HL-60/S4 treated with retinoic acid at 250 ng/mL for 4 days and 3 days (cell line): ENCODE results near the gene LCK.
"Not testable (repeated sequence)": the region's sequence is repeated elsewhere in the genome, so short reads cannot be mapped to it uniquely, and the experiment has no call there.

Experiments
- in situ Hi-C: fragments of 300-500 bp; cut with MboI; formaldehyde crosslinking; loops from 2 replicates; pipeline ENCODE4 v1.7.0; 2022; ENCODE audit warnings: low sequenced_read_pairs

Gene LCK

DNA sequence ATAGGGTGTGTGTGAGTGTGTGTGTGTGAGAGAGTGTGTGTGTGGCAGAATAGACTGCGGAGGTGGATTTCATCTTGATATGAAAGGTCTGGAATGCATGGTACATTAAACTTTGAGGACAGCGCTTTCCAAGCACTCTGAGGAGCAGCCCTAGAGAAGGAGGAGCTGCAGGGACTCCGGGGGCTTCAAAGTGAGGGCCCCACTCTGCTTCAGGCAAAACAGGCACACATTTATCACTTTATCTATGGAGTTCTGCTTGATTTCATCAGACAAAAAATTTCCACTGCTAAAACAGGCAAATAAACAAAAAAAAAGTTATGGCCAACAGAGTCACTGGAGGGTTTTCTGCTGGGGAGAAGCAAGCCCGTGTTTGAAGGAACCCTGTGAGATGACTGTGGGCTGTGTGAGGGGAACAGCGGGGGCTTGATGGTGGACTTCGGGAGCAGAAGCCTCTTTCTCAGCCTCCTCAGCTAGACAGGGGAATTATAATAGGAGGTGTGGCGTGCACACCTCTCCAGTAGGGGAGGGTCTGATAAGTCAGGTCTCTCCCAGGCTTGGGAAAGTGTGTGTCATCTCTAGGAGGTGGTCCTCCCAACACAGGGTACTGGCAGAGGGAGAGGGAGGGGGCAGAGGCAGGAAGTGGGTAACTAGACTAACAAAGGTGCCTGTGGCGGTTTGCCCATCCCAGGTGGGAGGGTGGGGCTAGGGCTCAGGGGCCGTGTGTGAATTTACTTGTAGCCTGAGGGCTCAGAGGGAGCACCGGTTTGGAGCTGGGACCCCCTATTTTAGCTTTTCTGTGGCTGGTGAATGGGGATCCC lies 22.5 kb downstream of the LCK start:
- in situ Hi-C loops, result no loop called here

DNA sequence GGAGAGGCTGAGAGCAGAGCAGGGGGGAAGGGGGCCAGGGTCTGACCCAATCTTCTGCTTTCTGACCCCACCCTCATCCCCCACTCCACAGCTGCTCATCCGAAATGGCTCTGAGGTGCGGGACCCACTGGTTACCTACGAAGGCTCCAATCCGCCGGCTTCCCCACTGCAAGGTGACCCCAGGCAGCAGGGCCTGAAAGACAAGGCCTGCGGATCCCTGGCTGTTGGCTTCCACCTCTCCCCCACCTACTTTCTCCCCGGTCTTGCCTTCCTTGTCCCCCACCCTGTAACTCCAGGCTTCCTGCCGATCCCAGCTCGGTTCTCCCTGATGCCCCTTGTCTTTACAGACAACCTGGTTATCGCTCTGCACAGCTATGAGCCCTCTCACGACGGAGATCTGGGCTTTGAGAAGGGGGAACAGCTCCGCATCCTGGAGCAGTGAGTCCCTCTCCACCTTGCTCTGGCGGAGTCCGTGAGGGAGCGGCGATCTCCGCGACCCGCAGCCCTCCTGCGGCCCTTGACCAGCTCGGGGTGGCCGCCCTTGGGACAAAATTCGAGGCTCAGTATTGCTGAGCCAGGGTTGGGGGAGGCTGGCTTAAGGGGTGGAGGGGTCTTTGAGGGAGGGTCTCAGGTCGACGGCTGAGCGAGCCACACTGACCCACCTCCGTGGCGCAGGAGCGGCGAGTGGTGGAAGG lies 23.7 kb downstream of the LCK start:
- in situ Hi-C loops, result no loop called here

DNA sequence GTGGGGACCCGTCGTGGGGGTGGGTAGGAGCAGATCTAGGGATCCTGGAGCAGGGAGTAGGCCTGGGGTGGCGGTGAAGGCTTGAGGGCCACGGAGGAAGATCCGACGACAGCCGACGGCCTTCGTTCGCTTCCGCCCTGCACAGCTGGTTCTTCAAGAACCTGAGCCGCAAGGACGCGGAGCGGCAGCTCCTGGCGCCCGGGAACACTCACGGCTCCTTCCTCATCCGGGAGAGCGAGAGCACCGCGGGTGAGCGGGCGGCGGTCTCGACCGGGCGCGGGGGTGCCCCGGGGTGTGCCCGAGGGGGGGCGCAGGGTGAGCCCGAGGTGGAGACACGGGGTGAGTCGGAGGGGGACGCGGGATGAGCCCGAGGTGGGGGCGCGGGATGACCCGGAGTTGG lies 24.4 kb downstream of the LCK start:
- in situ Hi-C loops, result no loop called here

DNA sequence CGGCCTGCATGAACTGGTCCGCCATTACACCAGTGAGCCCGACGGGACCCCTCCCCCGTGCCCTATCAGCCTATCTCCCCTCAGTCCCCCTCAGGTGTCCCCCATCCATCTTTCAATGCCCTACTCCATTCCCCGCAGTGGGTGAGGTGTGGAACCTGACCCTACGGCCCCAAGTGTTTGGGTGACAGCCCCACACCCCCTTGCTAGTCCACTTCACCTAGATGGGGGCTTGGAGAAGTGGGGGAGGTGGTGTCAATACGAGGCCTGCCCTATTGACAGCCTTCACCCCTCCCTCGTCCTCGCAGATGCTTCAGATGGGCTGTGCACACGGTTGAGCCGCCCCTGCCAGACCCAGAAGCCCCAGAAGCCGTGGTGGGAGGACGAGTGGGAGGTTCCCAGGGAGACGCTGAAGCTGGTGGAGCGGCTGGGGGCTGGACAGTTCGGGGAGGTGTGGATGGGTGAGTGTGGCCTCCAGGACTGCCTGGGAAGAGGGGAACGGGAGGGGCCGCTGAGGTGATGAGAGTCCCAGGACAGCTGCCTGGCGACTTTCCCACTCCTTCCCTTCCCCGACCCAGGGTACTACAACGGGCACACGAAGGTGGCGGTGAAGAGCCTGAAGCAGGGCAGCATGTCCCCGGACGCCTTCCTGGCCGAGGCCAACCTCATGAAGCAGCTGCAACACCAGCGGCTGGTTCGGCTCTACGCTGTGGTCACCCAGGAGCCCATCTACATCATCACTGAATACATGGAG lies 25.1 kb downstream of the LCK start:
- in situ Hi-C loops, result no loop called here

DNA sequence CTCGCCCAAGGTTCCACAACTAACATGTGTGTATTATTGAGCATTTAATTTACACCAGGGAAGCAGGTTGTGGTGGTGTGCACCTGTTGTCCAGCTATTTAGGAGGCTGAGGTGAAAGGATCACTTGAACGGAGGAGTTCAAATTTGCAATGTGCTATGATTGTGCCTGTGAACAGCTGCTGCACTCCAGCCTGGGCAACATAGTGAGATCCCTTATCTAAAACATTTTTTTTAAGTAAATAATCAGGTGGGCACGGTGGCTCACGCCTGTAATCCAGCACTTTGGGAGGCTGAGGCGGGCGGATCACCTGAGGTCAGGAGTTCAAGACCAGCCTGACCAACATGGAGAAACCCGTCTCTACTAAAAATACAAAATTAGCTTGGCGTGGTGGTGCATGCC lies 33.7 kb downstream of the LCK start:
- in situ Hi-C loops, result not testable (repeated sequence)

DNA sequence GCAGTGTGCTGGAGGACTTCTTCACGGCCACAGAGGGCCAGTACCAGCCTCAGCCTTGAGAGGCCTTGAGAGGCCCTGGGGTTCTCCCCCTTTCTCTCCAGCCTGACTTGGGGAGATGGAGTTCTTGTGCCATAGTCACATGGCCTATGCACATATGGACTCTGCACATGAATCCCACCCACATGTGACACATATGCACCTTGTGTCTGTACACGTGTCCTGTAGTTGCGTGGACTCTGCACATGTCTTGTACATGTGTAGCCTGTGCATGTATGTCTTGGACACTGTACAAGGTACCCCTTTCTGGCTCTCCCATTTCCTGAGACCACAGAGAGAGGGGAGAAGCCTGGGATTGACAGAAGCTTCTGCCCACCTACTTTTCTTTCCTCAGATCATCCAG lies 34.6 kb downstream of the LCK start:
- in situ Hi-C loops, result no loop called here

DNA sequence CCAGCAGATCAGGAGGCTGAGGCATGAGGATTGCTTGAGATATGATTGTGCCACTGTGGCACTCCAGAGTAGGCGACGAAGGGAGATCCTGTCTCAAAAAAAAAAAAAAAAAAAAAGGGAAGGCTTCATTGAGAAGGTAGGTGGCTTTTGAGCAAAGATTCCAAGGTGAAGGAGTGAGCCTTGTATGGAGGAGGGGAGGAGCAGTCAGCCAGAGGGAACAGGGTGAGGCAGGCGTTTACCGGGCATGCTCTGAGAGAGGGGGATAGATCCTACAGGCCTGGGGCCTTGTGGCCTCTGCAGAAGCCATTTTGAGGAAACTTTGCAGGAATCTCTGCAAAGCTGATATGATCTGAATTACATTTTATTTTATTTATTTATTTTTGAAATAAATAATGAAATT lies 35.7 kb downstream of the LCK start:
- in situ Hi-C loops, result no loop called here

DNA sequence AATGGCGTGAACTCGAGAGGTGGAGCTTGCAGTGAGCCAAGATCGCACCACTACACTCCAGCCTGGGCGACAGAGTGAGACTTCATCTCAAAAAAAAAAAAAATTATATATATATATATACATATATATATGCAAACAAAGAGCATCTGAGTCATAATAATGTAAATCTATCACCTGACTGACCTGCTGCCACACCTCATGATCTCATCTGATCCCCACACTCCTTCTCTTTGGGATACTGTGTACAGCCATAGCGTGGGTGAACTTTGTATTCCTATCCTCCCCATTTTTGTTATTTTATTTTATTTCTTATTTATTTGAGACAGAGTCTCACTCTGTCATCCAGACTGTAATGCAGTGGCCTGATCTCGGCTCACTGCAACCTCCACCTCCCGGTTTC lies 38.2 kb downstream of the LCK start:
- in situ Hi-C loops, result no loop called here

DNA sequence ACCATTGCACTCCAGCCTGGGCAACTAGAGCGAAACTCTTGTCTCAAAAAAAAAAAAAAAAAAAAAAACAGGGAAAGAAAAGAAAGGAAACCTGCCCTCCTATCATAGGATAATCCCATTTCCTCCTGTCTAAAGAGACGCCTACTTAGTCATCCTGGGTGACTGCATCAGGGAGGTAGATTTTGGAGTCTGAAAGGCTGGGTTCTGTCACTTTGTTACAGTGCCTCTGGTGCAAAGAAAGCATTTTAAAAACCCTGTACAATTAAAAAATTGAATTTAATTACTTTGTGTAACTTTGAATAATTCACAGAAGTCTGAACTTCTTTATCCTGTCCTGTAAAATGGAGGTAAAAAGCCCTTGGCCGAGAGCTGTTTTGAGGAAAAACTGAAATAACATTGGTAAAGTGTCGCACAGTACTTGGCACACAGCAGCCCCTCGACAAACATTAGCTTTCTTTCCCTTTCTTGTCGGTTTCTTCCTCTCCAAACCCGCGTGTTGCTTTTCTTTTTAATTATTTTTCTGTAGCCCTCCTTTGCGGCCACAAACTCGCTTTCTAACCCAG lies 40.2 kb downstream of the LCK start:
- in situ Hi-C loops, result no loop called here

DNA sequence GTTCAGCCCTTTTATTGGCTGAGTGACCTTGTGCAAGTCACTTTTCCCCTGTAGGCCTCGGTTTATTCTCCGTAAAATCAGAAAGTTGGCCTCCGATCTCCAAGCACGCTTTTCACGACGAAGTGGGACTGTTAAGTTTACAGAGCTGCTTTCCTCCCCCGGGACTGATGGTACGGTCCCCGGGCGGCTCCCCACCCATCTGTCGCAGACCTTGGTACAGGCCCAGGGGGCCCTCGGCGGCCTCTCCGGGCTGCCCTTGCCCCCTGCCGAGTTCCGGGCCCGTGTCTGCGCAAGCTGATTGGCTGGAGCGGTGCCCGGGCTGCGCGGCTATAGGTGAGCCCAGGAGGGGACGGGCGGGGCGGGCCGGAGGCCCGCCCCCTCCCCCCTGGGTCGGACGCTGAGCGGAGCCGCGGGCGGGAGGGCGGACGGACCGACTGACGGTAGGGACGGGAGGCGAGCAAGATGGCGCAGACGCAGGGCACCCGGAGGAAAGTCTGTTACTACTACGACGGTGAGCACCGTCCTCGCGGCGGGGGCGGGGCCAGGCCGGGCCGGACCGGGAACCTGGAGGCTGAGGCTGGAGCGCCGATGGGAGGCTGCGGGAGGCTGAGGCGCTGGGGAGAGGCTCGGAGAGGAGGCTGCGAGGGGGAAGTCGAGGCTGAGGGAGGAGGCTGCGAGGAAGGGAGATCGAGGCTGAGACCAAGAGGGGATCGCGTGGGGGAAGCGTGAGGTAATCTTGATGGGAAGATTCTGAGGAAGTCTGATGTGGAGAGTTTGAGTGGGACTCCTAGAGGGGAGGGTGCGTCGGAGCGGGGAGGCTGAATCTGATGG lies 40.9 kb downstream of the LCK start, which contains the start of gene HDAC1:
HDAC1 (plus strand) TSS at position 376 of the 831 bp plus-strand sequence; CDS start at position 463, 87 bp downstream.
- in situ Hi-C loops, result no loop called here

DNA sequence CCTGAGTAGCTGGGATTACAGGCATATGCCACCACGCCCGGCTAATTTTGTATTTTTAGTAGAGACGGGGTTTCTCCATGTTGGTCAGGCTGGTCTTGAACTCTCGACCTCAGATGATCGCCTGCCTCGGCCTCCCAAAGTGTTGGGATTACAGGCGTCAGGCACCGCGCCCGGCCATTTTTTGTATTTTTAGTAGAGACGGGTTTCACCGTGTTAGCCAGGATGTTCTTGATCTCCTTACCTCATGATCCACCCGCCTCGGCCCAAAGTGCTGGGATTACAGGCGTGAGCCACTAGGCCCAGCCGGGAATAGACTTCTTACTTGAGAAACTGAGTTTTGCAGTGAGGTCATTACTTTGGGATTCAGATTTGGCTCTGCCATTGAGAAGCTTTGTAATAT lies 47.1 kb downstream of the LCK start:
- in situ Hi-C loops, result not testable (repeated sequence)

DNA sequence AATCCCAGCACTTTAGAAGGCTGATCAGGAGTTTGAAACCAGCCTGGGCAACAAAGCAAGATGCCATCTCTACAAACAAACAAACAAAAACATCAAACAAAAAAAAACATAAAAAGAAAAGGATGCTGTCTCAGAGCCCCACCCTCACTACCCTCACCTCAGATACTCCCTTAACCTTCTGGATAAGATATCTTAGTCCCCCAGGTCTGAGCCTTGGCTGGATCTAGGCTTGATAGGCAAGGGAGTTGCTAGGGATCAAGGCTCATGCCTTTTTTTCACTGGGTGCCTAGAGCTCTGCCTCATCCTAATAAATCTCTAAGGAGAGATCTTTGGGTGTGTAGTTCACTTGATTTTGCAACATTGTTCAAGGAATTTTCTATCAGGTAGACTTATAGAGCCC lies 48.3 kb downstream of the LCK start:
- in situ Hi-C loops, result no loop called here

DNA sequence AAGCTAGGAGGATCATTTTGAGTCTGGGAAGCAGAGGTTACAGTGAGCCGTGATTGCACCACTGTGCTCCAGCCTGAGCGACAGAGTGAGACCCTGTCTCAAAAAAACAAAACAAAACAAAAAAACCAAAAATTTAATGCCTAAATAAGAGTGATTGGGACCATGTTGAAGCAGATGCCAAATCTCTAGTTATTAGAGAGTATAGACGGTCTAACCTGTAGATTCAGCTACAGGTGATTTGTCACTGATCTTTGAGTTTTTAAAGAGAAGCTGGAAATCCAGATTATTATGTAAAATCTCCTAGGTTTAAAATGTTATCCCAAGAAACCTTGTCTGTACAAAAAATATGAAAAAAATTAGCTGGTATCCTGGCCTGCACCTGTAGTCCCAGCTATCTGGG lies 52.3 kb downstream of the LCK start:
- in situ Hi-C loops, result no loop called here

DNA sequence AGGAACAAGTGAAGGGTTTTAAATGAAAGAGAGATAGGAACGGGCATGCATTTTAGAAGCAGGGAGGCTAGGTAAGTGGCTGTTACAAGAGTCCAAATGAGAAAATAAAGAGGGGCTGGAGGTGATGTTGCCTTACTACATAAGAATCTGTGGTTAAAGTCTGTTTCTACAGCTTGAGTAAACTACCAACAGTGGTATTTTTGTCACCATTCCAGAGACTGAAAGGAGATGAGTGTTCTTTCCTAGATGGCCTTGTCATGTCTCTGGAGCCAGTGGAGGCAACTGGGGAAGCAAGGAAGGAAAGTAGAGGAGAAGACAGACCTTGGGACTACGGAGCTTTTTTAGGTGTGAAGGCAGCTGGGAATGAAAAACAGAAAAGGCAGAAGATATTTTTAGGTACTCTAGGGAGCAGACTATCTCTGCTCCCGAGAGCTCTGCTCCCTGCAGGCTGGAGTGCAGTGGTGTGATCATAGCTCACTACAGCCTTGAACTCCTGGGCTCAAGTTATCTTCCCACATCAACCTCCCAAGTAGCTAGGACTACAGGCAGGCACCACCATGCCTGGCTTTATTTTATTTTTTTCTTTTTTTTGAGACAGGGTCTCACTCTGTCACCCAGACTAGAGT lies 53.0 kb downstream of the LCK start:
- in situ Hi-C loops, result no loop called here

DNA sequence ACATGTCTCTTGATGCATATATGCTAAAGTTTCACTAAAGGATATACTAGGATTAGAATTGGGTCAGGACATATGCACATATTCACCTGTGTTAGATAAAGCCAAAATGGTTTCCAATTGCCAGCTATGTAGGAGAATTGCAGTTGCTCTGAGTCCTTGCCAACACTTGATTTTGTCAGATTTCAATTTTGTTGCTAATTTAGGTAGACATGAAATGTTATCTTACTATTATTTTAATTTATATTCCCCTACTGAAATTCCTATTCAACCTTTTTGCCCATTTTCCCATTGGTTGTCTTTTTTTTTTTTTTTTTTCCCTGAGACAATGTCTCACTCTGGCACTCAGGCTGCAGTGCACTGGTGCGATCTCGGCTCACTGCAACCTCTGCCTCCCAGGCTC lies 54.2 kb downstream of the LCK start:
- in situ Hi-C loops, result no loop called here

DNA sequence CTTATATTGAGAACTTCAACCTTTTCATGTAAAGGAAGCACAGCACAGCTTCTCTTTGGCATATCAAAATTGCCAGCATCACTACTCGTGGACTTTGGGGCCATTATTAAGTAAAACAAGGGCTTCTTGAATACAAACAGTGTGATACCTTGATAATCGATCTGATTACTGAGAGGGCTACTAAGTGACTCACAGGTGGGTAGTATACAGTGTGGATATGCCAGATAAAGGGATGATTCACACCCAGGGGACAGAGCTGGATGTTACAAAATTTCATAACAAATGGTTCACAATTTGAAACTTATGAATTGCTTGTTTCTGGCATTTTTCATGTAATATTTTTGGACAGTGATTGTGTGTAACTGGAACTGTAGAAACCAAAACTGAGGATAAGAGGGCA lies 56.3 kb downstream of the LCK start:
- in situ Hi-C loops, result no loop called here

DNA sequence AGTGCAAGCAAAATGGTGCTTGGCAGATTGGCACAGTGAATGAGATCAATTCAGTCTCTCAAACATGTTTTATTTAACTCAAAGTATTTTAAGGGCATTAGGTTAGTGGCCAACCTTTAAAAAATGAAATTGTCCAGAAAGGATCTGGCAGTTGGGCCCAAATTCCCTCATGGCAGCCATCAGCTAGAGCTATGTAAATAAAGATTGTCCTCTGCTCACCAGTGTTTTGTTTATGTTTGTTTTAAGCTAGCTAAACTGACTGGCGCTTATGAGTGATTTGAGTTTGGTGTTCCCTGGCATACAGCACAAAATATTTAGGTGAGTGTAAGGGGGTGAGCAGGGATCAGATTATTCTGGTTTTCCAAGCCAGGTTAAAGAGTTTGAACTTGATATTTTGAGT lies 58.9 kb downstream of the LCK start:
- in situ Hi-C loops, result no loop called here

DNA sequence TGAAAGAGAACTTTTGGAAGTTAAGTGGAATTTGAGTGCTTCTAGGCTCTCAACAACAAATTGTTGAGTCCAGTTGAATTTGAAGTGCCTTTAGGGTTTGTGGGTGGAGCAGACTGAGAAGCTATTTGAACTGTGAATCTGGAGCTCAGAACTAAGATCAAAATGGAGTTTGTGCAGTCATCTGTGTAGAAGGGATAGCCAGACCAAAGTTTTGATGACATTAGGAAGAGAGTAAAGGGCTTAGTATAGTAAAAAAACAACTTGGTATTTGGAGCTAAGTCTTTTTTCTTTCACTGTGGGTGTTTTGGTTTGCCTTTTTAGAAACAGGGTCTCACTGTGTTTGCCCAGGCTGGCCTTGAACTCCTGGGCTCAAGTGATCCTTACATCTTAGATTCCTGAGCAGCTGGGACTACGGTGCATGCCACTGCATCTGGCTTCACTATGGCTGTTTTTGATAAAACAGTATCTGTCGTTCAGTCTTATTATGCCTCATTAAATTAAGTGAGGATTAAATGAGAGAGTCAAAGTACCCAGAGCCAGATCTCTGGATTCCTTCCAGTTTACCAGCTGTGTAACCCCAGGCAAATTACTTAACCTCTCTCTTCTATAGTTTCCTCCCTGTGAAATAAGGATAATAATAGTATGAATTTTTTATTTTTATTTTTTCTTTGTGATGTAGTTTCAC lies 60.8 kb downstream of the LCK start:
- in situ Hi-C loops, result no loop called here

DNA sequence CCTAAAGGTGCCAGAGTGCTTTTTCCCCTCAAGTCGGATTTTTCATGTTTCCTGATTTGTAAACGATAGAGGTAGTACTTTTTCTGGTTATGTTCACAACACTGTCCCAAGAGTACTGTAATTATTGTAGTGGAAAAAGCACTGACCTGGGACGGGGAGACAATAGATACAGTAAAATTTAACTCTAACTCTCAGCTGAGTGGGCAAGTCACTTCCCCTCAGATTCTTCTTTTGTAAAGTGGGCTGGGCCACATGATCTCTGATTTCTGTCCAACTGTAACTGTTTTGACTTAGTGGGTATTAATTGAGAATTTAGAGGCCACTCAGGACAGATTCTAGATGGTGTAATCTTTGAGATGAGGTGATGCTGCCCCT lies 65.8 kb downstream of the LCK start:
- in situ Hi-C loops, result no loop called here
